GM18867 (cell line): ENCODE results near the gene C11orf54.
"Not testable (repeated sequence)": the region's sequence is repeated elsewhere in the genome, so short reads cannot be mapped to it uniquely, and the experiment has no call there.

Source experiments
- ATAC-seq: cut with Tn5 transposase; IDR thresholded peaks from one replicate; pipeline ENCODE4 v1.9.1; 2021; ENCODE audit warnings: mild to moderate bottlenecking, moderate library complexity; ENCODE audit not compliant: unreplicated experiment

The C11orf54 gene

GRCh38 chr11:93765551-93765950, 24.1 kb downstream of the C11orf54 start:
- no peak for ATAC-seq

GRCh38 chr11:93766504-93766903, 25.0 kb downstream of the C11orf54 start:
- ATAC-seq: no peak

GRCh38 chr11:93767018-93767417, 25.5 kb downstream of the C11orf54 start:
- ATAC-seq: no peak

GRCh38 chr11:93770160-93770559, 28.7 kb downstream of the C11orf54 start:
- ATAC-seq: no peak

GRCh38 chr11:93772123-93772522, 30.7 kb downstream of the C11orf54 start:
- no peak for ATAC-seq

- no peak for ATAC-seq
Observed at GRCh38 chr11:93773045-93773477, 31.6 kb downstream of the C11orf54 start.

- ATAC-seq: no peak
Observed at GRCh38 chr11:93773601-93774200, 32.2 kb downstream of the C11orf54 start.

GRCh38 chr11:93774560-93774959, 33.1 kb downstream of the C11orf54 start:
- ATAC-seq: not testable (repeated sequence)

- no peak for ATAC-seq
Observed at GRCh38 chr11:93775289-93775688, 33.8 kb downstream of the C11orf54 start.

- no peak for ATAC-seq
Observed at GRCh38 chr11:93783362-93783761, 41.9 kb downstream of the C11orf54 start.

GRCh38 chr11:93783765-93784144, 42.3 kb downstream of the C11orf54 start:
- ATAC-seq: peak; percentile 47

GRCh38 chr11:93784145-93784934, 42.9 kb downstream of the C11orf54 start, which contains the start of gene MED17:
Gene MED17, plus strand, starts transcription at chr11:93784282. Its CDS starts 232 bp downstream, at chr11:93784514.
- ATAC-seq: peak; percentile 96

- ATAC-seq: peak; percentile 45
Observed at GRCh38 chr11:93784935-93785360, 43.5 kb downstream of the C11orf54 start.

GRCh38 chr11:93791493-93791892, 50.0 kb downstream of the C11orf54 start:
- no peak for ATAC-seq

- ATAC-seq: no peak
Observed at GRCh38 chr11:93796441-93797231, 55.2 kb downstream of the C11orf54 start.

- ATAC-seq: no peak
Observed at GRCh38 chr11:93801366-93801765, 59.9 kb downstream of the C11orf54 start.

- ATAC-seq: no peak
Observed at GRCh38 chr11:93804879-93805278, 63.4 kb downstream of the C11orf54 start.

GRCh38 chr11:93807980-93808379, 66.5 kb downstream of the C11orf54 start:
- no peak for ATAC-seq

- no peak for ATAC-seq
Observed at GRCh38 chr11:93813974-93814373, 72.5 kb downstream of the C11orf54 start.
